Measurements from ENCODE around the gene NSUN4. TPM values are rescaled to one million over a fixed set of nuclear protein-coding genes. Genes with fewer than 3 reads are reported as not detected.

Gene NSUN4
- total and polyA plus RNA-seq, 12 donors = 9.6 to 18.7 (median 15.6) TPM

DNA sequence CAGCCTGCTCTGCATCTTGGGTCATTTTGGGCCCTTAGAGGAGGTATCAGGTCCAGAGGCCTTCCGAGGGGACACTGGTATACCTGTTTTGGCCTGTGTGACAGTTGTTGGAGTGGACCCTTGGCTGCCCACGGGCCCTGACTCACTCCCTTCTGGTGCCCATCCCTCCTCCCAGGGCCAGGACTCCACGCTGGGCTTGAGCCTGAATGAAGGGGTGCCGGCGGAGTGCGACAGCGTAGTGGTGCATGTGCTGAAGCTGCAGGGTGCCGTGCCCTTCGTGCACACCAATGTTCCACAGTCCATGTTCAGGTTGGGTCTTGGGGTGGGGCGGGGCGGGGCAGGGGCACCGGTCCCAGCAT lies 64.6 kb downstream of the NSUN4 start:
- DNase-seq = no peak
- Histone ChIP-seq H3K9me3 (no peaks in the 10 kb centered on the region), H3K27ac (no peak overlapping the region), H3K4me1 (peaks cover 0 to 29% (median 11%) of the 10 kb centered on the region in 9 donors), H3K27me3 (no peaks in the 10 kb centered on the region), H3K36me3 (peaks cover 0 to 3% (median 0%) of the 10 kb centered on the region in 9 donors), H3K4me3 (no peak overlapping the region)
- ATAC-seq = no peak
- TF ChIP-seq, protein P1, sequence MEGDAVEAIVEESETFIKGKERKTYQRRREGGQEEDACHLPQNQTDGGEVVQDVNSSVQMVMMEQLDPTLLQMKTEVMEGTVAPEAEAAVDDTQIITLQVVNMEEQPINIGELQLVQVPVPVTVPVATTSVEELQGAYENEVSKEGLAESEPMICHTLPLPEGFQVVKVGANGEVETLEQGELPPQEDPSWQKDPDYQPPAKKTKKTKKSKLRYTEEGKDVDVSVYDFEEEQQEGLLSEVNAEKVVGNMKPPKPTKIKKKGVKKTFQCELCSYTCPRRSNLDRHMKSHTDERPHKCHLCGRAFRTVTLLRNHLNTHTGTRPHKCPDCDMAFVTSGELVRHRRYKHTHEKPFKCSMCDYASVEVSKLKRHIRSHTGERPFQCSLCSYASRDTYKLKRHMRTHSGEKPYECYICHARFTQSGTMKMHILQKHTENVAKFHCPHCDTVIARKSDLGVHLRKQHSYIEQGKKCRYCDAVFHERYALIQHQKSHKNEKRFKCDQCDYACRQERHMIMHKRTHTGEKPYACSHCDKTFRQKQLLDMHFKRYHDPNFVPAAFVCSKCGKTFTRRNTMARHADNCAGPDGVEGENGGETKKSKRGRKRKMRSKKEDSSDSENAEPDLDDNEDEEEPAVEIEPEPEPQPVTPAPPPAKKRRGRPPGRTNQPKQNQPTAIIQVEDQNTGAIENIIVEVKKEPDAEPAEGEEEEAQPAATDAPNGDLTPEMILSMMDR (IDR thresholded peaks at IDR 0.05) = no peak
- 95% methylated on average over 12 of the region's 12 CpGs for WGBS, 2 donors
- intact Hi-C loops (cut with DNase I) = loop anchor here in 6 of 10 donors (5.0 kb wide), 3 partner anchors 122 to 317 kb away; no protein-coding TSS in a partner anchor

DNA sequence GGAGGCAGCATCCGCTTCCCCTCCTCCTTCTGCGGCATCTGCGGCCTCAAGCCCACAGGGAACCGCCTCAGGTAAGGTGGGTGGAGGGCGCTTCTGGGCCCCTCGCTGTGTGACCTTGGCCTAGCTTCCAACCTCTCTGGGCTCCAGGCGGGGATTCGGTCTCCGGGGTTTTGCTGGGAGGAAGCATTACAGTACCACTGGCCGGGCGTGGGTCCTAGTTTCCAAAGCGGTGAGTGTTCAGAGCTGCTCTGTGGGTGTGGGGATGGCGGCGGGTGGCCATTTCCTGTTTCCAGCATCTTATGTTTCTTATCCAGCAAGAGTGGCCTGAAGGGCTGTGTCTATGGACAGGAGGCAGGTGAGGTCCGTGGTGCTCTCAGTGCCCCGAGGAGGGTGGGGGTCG lies 65.1 kb downstream of the NSUN4 start:
- no peaks in the 10 kb centered on the region for H3K27me3 ChIP-seq
- DNase-seq = no peak
- no peak overlapping the region for H3K27ac ChIP-seq
- WGBS, 2 donors = 84 to 85% methylated on average over 17 of the region's 17 CpGs
- H3K36me3 ChIP-seq = peaks cover 0 to 3% (median 0%) of the 10 kb centered on the region in 9 donors
- no peaks in the 10 kb centered on the region for H3K9me3 ChIP-seq
- no peak overlapping the region for H3K4me3 ChIP-seq
- TF ChIP-seq, protein P1 (IDR thresholded peaks at IDR 0.05) = no peak
- peaks cover 0 to 29% (median 11%) of the 10 kb centered on the region in 9 donors for H3K4me1 ChIP-seq
- no peak for ATAC-seq
- intact Hi-C loops (cut with DNase I) = loop anchor here in 9 of 10 donors (1.0 to 5.0 kb wide), 6 partner anchors 35 to 317 kb away; no protein-coding TSS in a partner anchor

DNA sequence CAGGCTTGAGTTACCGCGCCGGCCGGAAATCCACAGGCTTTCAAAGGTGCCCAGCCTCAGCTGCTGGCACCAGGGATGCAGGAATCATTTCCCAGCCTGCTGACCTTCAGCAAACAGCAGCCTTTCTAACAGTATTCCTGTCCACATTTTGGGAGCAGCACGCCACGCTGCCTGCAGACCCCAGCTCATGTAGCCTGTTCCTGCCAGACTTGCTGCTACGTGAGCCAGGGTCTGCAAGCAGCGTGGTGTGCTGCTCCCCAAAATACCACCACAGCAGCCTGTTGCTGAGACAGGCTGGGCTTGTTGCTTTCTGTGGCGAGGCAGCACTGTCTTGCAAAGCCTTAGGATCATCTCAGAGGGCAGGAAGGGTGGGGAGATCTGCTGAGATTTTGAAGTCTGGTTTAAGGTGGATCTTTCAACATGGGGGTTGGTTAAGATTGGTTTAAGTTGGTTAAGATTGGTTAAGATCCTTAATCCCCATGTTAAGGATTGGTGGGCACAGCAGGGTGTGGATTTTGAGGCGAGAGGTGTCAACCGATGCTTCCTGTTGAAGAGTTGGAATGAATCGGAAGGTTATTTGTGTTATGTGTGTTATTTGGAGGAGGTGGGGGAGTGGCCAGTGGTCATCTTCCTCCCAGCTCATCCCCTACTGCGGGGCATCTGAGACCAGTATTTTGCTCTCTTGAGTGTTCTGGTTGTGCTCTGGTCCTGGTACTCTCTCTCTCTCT lies 66.4 kb downstream of the NSUN4 start:
- H3K9me3 ChIP-seq = no peaks in the 10 kb centered on the region
- intact Hi-C loops (cut with DNase I) = loop anchor here in 9 of 10 donors (1.0 to 5.0 kb wide), 6 partner anchors 34 to 315 kb away; no protein-coding TSS in a partner anchor
- H3K4me3 ChIP-seq = peak overlapping the region in 8 of 10 donors; percentile 5 to 38 (median 26)
- TF ChIP-seq, protein P1 (IDR thresholded peaks at IDR 0.05) = no peak
- WGBS, 2 donors = 73% methylated on average over 13 of the region's 13 CpGs
- H3K27me3 ChIP-seq = no peaks in the 10 kb centered on the region
- DNase-seq = no peak
- peaks cover 0 to 3% (median 0%) of the 10 kb centered on the region in 9 donors for H3K36me3 ChIP-seq
- peaks cover 0 to 20% (median 7%) of the 10 kb centered on the region in 9 donors for H3K4me1 ChIP-seq
- no peak overlapping the region for H3K27ac ChIP-seq
- ATAC-seq = no peak

DNA sequence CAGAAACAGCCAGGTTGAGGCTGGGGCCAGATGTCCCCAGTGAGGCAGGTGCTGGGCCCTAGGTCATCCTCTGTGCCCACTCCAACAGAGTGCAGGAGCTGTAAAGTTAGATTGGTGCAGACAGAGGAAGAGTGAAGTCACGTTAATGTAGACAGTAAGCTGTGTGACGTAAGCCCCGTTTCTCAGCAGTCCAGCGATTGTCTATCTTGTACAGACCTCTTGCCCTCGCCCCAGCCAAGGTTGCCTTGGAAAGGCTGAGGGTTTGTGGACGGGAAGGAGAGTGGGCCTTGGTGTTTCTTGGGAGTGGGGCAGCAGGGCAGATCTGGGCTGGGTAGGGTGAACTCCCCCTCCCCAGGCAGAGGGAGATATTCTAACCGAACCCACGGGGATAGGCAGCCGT lies 67.0 kb downstream of the NSUN4 start:
- peaks cover 0 to 3% (median 0%) of the 10 kb centered on the region in 9 donors for H3K36me3 ChIP-seq
- no peaks in the 10 kb centered on the region for H3K27me3 ChIP-seq
- H3K4me3 ChIP-seq = no peak overlapping the region
- intact Hi-C loops (cut with DNase I) = loop anchor here in 8 of 10 donors (2.0 to 5.0 kb wide), 5 partner anchors 33 to 315 kb away; no protein-coding TSS in a partner anchor
- TF ChIP-seq, protein P1 (IDR thresholded peaks at IDR 0.05) = no peak
- 91 to 95% methylated on average over 9 of the region's 9 CpGs for WGBS, 2 donors
- DNase-seq = no peak
- no peaks in the 10 kb centered on the region for H3K9me3 ChIP-seq
- peaks cover 0 to 14% (median 5%) of the 10 kb centered on the region in 9 donors for H3K4me1 ChIP-seq
- no peak overlapping the region for H3K27ac ChIP-seq
- ATAC-seq = no peak
